Stimulated activated CD4-positive, alpha-beta T cell treated with anti-CD3 and anti-CD28 coated beads, Interleukin-4, amount 100 ng/mL, for 4 hours (primary cell): Measurements from ENCODE around the gene SLC22A17.
"Not testable (repeated sequence)": the region's sequence is repeated elsewhere in the genome, so short reads cannot be mapped to it uniquely, and the experiment has no call there.

Experiments used
- DNase-seq, 2 experiments: peaks; one replicate each; pipeline ENCODE4 v3.0.0-alpha.2; 2020

SLC22A17 gene

DNA sequence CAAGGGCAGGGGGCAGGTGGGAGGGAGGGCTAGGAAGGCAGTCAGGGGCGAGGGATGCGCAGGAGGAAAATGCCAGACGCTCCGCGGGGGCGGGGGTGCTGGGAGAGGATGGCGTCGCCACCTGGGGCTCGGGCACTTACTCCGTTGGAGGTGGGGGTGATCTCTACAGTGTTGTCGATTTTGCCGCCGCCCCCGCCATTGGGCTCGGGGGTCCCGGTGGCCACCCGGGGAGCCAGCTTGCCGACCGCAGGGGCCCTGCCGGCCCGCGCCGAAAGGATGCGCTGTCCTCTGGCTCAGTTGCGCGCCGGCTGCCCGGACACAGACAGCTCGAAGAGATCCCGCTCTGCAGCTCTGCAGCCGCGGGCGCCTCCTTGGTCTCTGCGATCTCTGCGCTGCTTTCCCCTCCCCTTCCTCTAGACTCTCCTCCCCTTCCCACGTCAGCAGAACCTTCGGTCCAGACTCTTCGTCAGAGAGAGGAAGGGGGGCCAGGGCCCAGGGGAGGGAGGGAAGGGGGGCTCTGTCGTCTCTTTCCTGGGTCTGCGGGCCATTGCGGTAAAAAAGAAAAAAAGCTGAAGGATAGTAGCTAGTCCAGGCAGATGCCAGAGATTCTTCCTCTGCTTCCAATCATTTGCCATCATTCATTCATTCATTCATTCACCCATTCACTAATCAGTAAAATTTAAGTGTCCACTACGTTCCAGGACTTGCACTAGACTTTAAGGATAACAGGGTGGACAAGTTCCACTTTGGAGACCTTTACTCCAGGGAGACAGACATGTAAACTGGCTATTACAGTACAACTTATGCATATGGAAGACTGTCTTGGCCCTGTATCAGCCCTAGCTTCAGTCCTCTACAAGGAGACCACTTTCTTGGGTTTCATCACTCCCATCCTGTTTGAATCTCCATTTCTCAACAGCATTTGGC lies at the start of gene SLC22A17:
Gene SLC22A17 (minus strand): TSS at position 382 of the 927 bp plus-strand sequence.
- peak; percentile 53 to 59 for DNase-seq

GRCh38 chr14:23401291-23401690 lies 48.6 kb upstream of the SLC22A17 start:
- DNase-seq = no peak

DNA sequence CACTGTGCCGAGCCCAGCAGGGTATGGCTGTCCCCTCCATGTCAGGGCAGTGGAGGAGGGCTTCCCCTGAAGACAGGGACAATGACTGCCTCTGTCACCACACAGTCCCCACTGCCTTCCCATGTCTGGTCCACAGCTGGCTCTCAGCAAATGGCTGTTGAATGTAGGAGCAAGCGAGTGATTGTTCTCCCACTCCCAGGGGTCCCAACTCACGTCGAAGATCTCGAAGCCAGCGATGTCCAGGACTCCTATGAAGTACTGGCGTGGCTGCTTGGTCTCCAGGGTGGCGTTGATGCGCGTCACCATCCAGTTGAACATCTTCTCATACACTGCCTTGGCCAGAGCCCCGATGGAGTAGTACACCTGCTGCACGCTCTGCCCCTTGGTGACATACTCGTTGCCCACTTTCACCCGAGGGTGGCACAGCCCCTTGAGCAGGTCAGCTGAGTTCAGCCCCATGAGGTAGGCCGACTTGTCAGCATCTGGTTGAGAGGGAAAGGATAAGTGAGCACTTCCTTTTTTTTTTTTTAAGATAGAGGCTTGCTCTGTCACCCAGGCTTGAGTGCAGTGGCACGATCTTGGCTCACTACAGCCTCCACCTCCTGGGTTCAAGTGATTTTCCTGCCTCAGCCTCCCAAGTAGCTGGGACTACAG lies 47.9 kb upstream of the SLC22A17 start:
- DNase-seq = not testable (repeated sequence)

DNA sequence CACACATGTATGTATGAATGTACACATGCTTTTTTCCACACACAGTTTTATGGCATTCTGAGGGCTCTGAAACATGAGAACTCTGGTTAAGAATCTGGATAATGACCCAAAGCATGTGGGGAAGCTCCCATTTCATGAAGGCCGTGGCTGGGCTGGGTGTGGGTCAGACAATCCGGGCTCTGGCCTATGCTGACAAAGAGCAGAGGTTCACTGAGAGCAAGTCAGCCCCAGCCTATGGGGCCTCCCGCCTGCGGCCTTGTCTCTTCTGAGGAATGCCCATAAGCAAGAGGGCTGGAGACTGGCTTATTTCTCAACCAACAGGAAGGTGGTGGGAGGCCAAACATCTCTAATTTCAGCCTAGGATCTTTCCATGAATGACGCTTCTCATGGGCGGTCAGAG lies 46.9 kb upstream of the SLC22A17 start:
- no peak for DNase-seq

GRCh38 chr14:23399136-23399535 lies 46.4 kb upstream of the SLC22A17 start:
- no peak for DNase-seq

GRCh38 chr14:23398348-23398747 lies 45.7 kb upstream of the SLC22A17 start:
- DNase-seq = no peak

DNA sequence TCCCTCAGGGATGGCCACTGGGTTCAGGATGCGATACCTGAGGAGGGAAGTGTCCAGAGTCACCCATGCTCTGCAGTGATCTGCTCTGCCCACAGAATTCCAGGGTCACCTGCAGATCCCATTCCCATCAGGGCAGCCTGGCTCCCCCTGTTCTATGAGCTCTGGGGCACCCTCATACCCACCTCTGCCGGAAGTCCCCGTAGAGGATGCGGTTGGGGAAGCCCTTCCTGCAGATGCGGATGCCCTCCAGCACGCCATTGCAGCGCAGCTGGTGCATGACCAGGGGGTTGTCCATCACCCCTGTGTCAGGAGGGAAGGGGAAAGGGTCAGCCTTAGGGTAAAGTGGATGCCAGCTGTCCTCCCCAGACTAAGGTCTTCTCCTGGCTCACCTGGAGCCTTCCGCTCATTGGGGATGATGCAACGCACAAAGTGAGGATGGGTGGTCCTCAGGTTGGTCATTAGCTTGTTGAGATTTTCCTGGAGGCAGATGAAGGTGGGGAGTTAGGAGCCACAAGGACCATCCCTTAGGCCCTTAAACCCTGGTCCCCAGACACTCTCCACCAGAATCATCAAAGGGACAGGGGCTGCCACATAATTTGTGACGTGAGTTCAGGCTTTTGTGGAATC lies 44.2 kb upstream of the SLC22A17 start:
- no peak for DNase-seq

GRCh38 chr14:23396126-23396525 lies 43.4 kb upstream of the SLC22A17 start:
- DNase-seq = no peak

- DNase-seq = no peak
Observed at GRCh38 chr14:23392613-23393012, 39.9 kb upstream of the SLC22A17 start.

- DNase-seq = not testable (repeated sequence)
Observed at GRCh38 chr14:23389871-23390270, 37.2 kb upstream of the SLC22A17 start.

DNA sequence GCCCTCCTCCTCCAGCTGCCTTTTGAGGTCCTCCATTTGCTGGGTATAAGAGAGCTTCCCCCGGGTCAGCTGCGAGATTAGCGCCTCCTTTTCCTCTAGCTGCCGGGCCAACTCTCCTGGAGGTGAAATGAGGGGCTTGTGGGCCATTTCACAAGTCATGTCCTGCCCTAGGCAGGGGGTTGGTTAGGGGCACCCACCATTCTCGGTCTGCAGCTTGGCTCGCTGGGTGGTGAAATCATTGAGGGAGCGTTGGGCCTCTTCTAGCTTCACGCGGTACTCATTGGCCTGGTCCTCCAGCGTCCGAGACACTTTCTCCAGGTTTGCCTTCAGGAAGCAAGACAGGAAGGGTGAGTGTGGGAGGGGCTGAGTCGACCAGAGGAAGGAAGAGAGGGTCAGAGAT lies 36.7 kb upstream of the SLC22A17 start:
- no peak for DNase-seq

DNA sequence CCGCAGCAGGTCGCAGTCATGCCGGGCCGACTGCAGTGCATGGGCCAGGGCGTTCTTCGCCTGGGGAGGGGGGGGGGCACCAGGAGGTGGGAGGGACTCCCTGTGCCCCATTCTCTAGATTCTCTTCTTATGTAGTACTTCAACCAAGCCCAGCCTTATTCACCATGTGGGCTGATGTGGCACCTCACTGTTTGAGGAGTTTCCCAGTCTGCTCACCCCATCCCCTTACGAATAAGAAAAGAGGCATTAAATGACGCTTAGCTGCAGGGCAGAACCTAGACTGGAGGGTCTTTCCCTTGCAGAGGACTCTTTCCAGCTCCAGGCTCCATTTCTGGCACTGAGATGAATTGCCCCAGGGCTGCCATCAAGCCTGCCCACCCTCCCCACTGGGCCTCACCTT lies 36.3 kb upstream of the SLC22A17 start:
- no peak for DNase-seq

GRCh38 chr14:23387916-23388882 lies 35.5 kb upstream of the SLC22A17 start:
- DNase-seq = no peak

GRCh38 chr14:23386999-23387398 lies 34.3 kb upstream of the SLC22A17 start:
- DNase-seq = no peak

- DNase-seq = not testable (repeated sequence)
Observed at GRCh38 chr14:23386266-23386657, 33.6 kb upstream of the SLC22A17 start.

GRCh38 chr14:23385642-23386265 lies 33.1 kb upstream of the SLC22A17 start:
- no peak for DNase-seq

DNA sequence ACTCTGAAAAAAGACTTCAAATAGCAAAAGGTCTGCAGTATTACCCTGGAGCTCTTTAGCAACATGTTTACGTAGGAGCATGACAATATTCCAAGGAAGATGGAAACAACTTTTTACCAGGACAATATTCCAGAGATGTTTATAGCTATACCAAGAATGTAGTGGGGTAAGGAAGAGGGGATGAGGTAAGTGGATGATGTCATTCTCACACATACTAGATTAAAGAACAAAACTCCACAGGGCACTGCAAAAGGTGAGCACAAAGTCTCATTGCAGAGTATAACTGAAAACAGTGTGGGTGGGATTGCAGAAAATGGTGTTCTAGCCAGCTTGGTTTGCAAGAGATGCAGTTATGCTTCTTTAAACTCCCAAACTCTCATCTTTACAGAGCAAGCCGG lies 32.6 kb upstream of the SLC22A17 start:
- no peak for DNase-seq

- no peak for DNase-seq
Observed at GRCh38 chr14:23384364-23385080, 31.8 kb upstream of the SLC22A17 start.

GRCh38 chr14:23382731-23383440 lies 30.2 kb upstream of the SLC22A17 start:
- no peak for DNase-seq

DNA sequence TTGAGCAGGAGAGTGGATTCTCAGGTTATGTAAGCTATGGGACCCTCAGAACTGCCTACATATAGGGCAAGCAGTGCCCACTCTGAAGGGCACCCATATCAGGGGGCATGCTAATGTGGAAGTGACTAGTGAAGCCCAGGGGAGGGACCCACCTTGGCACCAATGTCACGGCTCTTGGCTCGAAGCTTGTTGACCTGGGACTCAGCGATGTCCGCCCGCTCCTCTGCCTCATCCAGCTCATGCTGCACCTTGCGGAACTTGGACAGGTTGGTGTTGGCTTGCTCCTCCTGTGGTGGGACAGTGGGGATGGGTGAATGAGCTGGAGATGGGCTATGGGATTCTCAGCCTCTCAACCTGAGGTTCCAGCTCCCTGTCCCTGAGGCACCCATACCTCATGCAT lies 29.6 kb upstream of the SLC22A17 start:
- DNase-seq = no peak

GRCh38 chr14:23381871-23382270 lies 29.2 kb upstream of the SLC22A17 start:
- DNase-seq = no peak
